Panc1 (cell line): Measurements from ENCODE around the gene FJX1.

ENCODE experiments used
- POLR2AphosphoS5 ChIP-seq: IDR thresholded peaks from 2 replicates; pipeline ENCODE4 v1.6.1; 2012; ENCODE audit warnings: mild to moderate bottlenecking, low read depth, low read length, moderate library complexity
- SIN3A ChIP-seq: IDR thresholded peaks from 2 replicates; pipeline ENCODE4 v1.6.1; 2012; ENCODE audit warnings: low read depth, mild to moderate bottlenecking, low read length, moderate library complexity, borderline replicate concordance; ENCODE audit not compliant: insufficient read depth
- TF ChIP-seq, protein P1 (sequence below): fragments of 450-650 bp; IDR thresholded peaks from 2 replicates; pipeline ENCODE4 v1.5.1; 2017; ENCODE audit warnings: mild to moderate bottlenecking
- TF ChIP-seq, protein P2 (sequence below), 2 experiments: IDR thresholded peaks; 2 replicates each; pipeline ENCODE4 v1.6.1; 2011 to 2012; ENCODE audit warnings: low read depth in 2 of 2, control low read depth in 1 of 2, low read length in 1 of 2, mild to moderate bottlenecking in 1 of 2, moderate library complexity in 1 of 2; ENCODE audit not compliant: insufficient read depth in 1 of 2

GRCh38 chr11:35624316-35624715 is 6.1 kb downstream of the FJX1 start:
- TF ChIP-seq, protein P1, sequence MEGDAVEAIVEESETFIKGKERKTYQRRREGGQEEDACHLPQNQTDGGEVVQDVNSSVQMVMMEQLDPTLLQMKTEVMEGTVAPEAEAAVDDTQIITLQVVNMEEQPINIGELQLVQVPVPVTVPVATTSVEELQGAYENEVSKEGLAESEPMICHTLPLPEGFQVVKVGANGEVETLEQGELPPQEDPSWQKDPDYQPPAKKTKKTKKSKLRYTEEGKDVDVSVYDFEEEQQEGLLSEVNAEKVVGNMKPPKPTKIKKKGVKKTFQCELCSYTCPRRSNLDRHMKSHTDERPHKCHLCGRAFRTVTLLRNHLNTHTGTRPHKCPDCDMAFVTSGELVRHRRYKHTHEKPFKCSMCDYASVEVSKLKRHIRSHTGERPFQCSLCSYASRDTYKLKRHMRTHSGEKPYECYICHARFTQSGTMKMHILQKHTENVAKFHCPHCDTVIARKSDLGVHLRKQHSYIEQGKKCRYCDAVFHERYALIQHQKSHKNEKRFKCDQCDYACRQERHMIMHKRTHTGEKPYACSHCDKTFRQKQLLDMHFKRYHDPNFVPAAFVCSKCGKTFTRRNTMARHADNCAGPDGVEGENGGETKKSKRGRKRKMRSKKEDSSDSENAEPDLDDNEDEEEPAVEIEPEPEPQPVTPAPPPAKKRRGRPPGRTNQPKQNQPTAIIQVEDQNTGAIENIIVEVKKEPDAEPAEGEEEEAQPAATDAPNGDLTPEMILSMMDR, result no peak
- TF ChIP-seq, protein P2, sequence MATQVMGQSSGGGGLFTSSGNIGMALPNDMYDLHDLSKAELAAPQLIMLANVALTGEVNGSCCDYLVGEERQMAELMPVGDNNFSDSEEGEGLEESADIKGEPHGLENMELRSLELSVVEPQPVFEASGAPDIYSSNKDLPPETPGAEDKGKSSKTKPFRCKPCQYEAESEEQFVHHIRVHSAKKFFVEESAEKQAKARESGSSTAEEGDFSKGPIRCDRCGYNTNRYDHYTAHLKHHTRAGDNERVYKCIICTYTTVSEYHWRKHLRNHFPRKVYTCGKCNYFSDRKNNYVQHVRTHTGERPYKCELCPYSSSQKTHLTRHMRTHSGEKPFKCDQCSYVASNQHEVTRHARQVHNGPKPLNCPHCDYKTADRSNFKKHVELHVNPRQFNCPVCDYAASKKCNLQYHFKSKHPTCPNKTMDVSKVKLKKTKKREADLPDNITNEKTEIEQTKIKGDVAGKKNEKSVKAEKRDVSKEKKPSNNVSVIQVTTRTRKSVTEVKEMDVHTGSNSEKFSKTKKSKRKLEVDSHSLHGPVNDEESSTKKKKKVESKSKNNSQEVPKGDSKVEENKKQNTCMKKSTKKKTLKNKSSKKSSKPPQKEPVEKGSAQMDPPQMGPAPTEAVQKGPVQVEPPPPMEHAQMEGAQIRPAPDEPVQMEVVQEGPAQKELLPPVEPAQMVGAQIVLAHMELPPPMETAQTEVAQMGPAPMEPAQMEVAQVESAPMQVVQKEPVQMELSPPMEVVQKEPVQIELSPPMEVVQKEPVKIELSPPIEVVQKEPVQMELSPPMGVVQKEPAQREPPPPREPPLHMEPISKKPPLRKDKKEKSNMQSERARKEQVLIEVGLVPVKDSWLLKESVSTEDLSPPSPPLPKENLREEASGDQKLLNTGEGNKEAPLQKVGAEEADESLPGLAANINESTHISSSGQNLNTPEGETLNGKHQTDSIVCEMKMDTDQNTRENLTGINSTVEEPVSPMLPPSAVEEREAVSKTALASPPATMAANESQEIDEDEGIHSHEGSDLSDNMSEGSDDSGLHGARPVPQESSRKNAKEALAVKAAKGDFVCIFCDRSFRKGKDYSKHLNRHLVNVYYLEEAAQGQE (IDR thresholded peaks at IDR 0.05; ENCODE audit: insufficient read depth in 1 of 2, low read depth in 2 of 2, low read length in 1 of 2), result no peak
- TF ChIP-seq SIN3A (no peak), POLR2AphosphoS5 (no peak)
